Epithelial cell of proximal tubule (primary cell): ENCODE data around the gene ZNF793. TPM values are rescaled to one million over a fixed set of nuclear protein-coding genes. Genes with fewer than 3 reads are reported as not detected.
A peak's percentile ranks its signal among the peaks of the same experiment; 100 is the strongest.

Experiments
- DNase-seq: peaks from one replicate; pipeline ENCODE4 v3.0.0-alpha.2; 2011; ENCODE audit warnings: low read depth
- H3K4me3 ChIP-seq: 2 replicates; pipeline ENCODE4 v1.5.1; 2011; ENCODE audit warnings: low read depth, mild to moderate bottlenecking, low read length
- CTCF ChIP-seq: conservative IDR thresholded peaks from 2 replicates; pipeline ENCODE4 v1.5.1; 2012; ENCODE audit warnings: low read depth, mild to moderate bottlenecking, low read length
- total RNA-seq: library from RNA; depleted of rRNA; stranded (reverse); fragments of >200 nt; gene quantifications from 2 replicates; pipeline ENCODE4 v1.2.3, GENCODE V29; 2015

Gene ZNF793
- total RNA-seq, 1 donor from 2014 or later = 1.3 TPM

- no peak for DNase-seq
- no peak for TF ChIP-seq CTCF
- H3K4me3 ChIP-seq = no peak overlapping the region
Measured at GRCh38 chr19:37472165-37472564, 34.6 kb upstream of the ZNF793 start.

- TF ChIP-seq CTCF = no peak
- no peak for DNase-seq
- no peak overlapping the region for H3K4me3 ChIP-seq
Measured at GRCh38 chr19:37484406-37485168, 22.2 kb upstream of the ZNF793 start.

GRCh38 chr19:37492213-37492612 lies 14.5 kb upstream of the ZNF793 start:
- H3K4me3 ChIP-seq = no peak overlapping the region
- no peak for TF ChIP-seq CTCF
- DNase-seq = no peak

- no peak for DNase-seq
- peak overlapping the region; percentile 96 for H3K4me3 ChIP-seq
- no peak for TF ChIP-seq CTCF
Measured at GRCh38 chr19:37505958-37506386, 767 bp upstream of the ZNF793 start.

GRCh38 chr19:37507167-37507464 lies 377 bp downstream of the ZNF793 start:
- H3K4me3 ChIP-seq = peak overlapping the region; percentile 96
- peak; percentile 10 for DNase-seq
- no peak for TF ChIP-seq CTCF

- no peak for DNase-seq
- no peak for TF ChIP-seq CTCF
Measured at GRCh38 chr19:37511186-37511585, 4.4 kb downstream of the ZNF793 start.

GRCh38 chr19:37511821-37512220 lies 5.1 kb downstream of the ZNF793 start:
- DNase-seq = no peak
- no peak for TF ChIP-seq CTCF
- no peak overlapping the region for H3K4me3 ChIP-seq

More at GRCh38 chr19:37511186-37511585, 4.4 kb downstream of the ZNF793 start:
- no peak overlapping the region for H3K4me3 ChIP-seq
